Measurements from ENCODE around the gene PCSK6.

Gene PCSK6

GRCh38 chr15:101509279-101509678, 19.8 kb upstream of the PCSK6 start:
- TF ChIP-seq CTCF (IDR thresholded peaks at IDR 0.05; ENCODE audit: insufficient read depth, low read length, missing control alignments), result no peak
- DNase-seq (ENCODE audit: low read depth, low spot score), result no peak
- H3K4me3 ChIP-seq (ENCODE audit: low read depth, low read length), result no peak overlapping the region
- ChIA-PET POLR2A (no interaction called here), CTCF (no interaction called here)

GRCh38 chr15:101506491-101506890, 17.0 kb upstream of the PCSK6 start:
- CTCF ChIA-PET, result no interaction called here
- no peak for DNase-seq (ENCODE audit: low read depth, low spot score)

DNA sequence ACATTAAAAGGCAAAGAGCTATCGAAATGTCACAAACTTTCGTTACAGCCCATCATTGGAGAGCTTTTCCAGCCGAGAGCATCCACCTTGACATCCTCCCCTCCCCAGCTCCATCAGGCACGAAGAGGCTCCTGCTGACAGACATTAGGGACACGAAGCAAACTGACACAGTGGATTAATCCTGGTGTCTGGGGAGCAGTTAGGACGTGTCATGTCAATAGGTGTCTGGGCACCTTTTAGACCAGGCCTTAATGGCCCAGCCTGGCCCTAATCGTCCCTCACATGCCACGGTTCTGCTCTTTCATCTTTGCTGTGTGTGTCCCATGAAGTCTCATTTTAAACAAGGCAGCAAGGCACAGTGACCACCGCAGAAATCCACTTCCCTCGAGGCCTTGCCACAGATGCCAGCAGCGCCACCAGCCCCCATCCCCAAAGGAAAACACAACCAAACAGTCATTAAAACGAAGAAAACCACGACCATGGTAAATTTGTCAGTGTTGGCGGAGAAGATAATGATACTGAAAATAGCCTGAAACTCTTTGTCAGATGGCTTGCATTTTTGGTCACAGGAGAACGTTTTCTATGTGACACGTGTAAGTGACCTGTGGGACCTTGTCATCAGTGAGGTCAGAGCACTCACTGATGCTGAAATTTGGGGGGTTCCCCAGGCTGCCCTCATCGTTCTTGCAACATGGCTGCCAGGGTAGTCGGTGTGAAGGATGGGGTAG, 16.3 kb upstream of the PCSK6 start:
- DNase-seq (ENCODE audit: low read depth, low spot score), result no peak
- POLR2A ChIA-PET, result no interaction called here
- no peak overlapping the region for H3K4me3 ChIP-seq (ENCODE audit: low read depth, low read length)
- CTCF ChIA-PET, result no interaction called here
- no peak for TF ChIP-seq CTCF (IDR thresholded peaks at IDR 0.05; ENCODE audit: insufficient read depth, low read length, missing control alignments)

More at GRCh38 chr15:101506491-101506890, 17.0 kb upstream of the PCSK6 start:
- TF ChIP-seq CTCF (IDR thresholded peaks at IDR 0.05; ENCODE audit: insufficient read depth, low read length, missing control alignments), result no peak
- no peak overlapping the region for H3K4me3 ChIP-seq (ENCODE audit: low read depth, low read length)
- POLR2A ChIA-PET, result no interaction called here

- ChIA-PET CTCF (no interaction called here), POLR2A (no interaction called here)
- no peak for TF ChIP-seq CTCF (IDR thresholded peaks at IDR 0.05; ENCODE audit: insufficient read depth, low read length, missing control alignments)
- no peak for DNase-seq (ENCODE audit: low read depth, low spot score)
- H3K4me3 ChIP-seq (ENCODE audit: low read depth, low read length), result no peak overlapping the region
These were observed 15.5 kb upstream of the PCSK6 start for GRCh38 chr15:101504866-101505609.

DNA sequence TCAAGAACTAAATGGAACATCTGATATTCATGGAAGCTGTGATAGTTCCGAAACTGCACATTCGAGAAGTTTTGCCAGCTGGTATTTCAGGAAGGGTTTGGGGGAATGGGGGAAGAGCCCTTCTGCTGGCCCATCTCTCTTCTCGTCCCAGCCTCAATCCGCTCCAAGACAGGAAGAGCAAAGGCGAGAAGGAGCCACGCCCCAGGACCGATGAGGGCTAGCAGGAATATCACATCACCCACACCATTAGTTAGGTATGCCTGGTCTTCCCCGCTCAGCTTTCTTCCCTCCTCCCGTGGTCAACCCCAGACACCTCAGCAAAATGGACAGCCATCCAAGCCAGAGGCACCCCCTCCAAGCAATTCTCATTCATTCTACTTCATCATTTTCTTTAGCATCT, 14.9 kb upstream of the PCSK6 start:
- ChIA-PET CTCF (no interaction called here), POLR2A (no interaction called here)
- TF ChIP-seq CTCF (IDR thresholded peaks at IDR 0.05; ENCODE audit: insufficient read depth, low read length, missing control alignments), result no peak
- DNase-seq (ENCODE audit: low read depth, low spot score), result no peak
- no peak overlapping the region for H3K4me3 ChIP-seq (ENCODE audit: low read depth, low read length)

GRCh38 chr15:101503296-101503599, 13.7 kb upstream of the PCSK6 start:
- H3K4me3 ChIP-seq (ENCODE audit: low read depth, low read length), result no peak overlapping the region
- CTCF ChIA-PET, result interaction anchor here (1.1 to 1.4 kb wide), 3 partner anchors 202 to 255 kb away, joined by 3 read pairs; no protein-coding TSS in a partner anchor
- no peak for TF ChIP-seq CTCF (IDR thresholded peaks at IDR 0.05; ENCODE audit: insufficient read depth, low read length, missing control alignments)
- POLR2A ChIA-PET, result no interaction called here
- DNase-seq (ENCODE audit: low read depth, low spot score), result no peak

Measured in AG04449 (cell line).